Measurements from ENCODE around the gene GPAT2. TPM values are rescaled to one million over a fixed set of nuclear protein-coding genes. Genes with fewer than 3 reads are reported as not detected.
"Not testable (repeated sequence)": the region's sequence is repeated elsewhere in the genome, so short reads cannot be mapped to it uniquely, and the experiment has no call there.

GPAT2 gene
- total RNA-seq, 1 donor from 2014 or later = 1.6 TPM

- DNase-seq = not testable (repeated sequence)
Observed at GRCh38 chr2:96064047-96064675, 29.4 kb upstream of the GPAT2 start.

DNA sequence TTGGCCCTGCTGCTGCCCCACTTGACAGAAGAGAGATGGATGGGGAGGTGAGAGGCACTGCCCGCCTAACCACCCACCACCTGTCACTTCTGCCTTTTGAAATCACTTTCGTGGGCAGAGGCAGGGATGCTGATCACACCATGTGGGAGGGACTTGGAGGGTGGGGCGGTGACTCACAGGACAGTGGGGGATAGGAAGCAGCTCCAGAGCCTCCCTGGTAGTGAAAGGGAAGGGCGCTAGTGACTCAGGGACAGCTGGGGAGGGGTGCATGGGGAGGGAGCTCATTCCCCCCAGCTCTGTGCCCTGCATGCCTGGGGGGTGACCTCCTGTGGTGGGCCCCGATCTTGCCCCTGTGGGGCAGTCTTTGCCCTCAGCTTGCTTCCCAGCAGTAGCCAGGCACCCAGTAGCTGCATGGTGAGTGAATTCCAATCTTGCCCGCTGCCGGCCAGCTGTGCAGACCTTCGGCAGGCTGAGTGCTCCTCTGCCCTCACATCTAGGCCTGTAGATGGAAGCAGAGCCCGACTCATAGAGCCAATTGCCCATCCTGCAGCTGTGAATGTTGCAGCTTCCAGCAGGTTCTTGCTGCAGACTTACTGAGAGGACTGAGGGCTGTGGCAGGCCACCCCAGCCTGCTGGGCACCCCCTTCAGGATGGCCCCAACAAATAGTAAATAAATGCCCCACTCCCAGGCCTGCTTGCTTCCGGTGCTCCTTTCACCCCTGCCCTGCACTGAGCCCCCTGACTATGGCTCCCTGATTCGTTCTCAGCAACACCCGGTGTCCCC, 28.6 kb upstream of the GPAT2 start:
- not testable (repeated sequence) for DNase-seq

- DNase-seq = not testable (repeated sequence)
Observed at GRCh38 chr2:96062483-96062882, 27.8 kb upstream of the GPAT2 start.

DNA sequence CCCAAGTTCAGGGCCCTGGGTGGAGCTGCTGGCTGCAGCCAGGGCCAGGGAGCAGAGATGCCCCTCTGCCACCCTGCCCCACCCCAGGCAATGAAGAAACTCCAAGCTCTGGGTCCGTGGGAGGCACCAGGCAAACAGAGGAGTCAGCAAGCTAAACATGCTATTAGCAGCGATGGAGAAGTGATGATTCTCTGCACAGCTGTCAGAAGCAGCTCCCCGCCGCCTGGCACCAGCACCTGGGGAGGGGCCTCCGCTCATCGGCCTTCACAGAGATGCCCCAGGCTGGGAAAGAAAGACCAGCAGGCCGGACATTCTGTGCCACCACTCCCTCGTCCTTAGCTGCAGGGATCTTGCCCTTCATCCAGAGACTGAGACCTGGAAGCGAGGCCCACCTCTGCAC, 27.2 kb upstream of the GPAT2 start:
- not testable (repeated sequence) for DNase-seq

GRCh38 chr2:96061197-96061817, 26.6 kb upstream of the GPAT2 start:
- DNase-seq = not testable (repeated sequence)

GRCh38 chr2:96060325-96060724, 25.6 kb upstream of the GPAT2 start:
- not testable (repeated sequence) for DNase-seq

GRCh38 chr2:96059443-96059842, 24.7 kb upstream of the GPAT2 start:
- DNase-seq = not testable (repeated sequence)

DNA sequence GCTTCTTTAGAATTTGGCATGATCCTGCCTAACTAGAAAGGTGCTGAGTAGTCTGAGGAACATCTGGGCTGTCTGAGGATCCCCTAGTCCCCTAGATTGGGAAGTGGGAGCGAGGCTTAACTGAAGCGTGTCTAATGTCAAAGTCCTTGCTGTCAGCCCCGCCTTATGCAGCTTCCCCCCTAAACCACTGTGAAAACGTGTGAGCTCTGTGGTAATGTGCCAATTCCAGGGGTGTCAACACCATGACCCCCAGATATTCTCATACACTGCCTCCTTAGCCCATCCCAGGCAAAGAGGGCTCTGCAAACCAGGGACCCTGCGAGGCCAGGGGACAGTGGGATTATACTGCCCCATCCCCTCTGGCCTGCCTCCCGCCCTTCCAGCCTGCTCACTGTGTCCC, 21.1 kb upstream of the GPAT2 start:
- not testable (repeated sequence) for DNase-seq

DNA sequence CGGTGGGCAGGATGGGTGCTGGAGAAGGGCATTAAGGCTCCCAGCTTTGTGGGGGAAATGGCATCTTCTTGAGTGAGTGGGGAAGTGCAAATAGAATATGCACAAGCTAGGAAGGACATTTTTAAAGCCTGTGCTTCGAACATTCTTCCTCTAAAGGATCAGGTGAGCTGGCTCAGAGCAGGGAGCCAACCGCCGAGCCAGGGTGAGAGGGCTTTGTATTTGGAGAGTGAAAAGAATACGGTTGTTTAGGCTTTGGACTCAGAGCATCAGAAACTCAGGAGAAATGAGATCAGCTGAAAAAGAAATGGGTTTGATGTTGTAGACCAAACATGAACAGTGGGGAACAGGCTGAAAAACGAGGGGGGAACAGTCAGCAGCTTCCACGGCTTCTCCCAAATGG, 19.8 kb upstream of the GPAT2 start:
- not testable (repeated sequence) for DNase-seq

DNA sequence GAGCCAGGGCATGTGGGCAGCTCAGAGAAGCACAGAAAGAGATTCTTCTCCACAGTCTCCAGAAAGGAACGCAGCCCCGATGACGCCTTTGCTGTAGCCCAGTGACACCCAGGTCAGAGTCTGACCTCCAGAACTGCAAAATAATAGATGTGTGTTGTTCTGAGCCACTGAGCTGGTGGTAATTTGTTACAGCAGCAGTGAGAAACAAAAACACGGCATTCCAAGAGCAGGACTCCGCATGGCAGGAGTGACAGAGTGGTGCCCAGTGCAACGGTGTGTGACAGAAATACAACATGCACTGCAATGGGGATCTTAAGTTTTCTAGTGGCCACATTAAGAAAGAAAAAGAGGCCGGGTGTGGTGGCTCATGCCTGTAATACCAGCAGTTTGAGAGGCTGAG, 18.7 kb upstream of the GPAT2 start:
- not testable (repeated sequence) for DNase-seq

DNA sequence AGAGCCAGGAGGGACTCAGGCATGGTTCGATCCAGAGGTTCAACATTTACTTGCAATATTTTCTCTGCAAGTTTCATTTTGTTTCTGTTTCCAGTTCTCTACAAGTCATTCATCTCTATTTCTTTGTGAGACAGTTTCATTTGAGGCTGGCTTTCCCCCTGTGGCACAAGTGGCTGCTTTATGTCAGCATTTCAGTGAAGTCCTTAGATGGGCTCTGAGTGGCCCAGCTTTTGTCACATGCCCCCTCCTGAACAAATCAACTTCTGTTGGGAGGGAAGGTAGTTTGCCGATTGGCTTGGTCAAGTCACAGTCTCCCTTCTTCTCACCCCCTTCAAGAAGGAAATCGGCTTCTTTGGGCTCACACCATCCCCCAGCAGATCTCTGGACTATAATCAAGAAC, 17.9 kb upstream of the GPAT2 start:
- DNase-seq = not testable (repeated sequence)

DNA sequence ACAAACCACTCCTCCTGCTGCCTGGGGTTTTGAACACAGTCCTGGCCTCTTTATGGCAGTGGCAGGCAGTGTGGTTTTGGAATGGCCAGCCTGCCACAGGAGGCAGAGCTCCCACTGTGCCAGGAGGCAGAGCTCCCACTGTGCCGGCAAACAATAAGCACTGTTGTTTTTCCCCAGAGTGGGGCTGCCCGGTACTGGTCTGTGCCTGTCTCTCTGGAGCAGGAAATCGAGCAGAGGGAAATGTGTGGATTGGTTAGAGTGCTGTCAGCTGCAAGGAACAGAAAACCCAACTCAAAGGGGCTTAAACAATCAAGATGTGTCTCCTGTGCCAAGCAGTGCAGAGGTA, 15.2 kb upstream of the GPAT2 start:
- not testable (repeated sequence) for DNase-seq

- not testable (repeated sequence) for DNase-seq
Observed at GRCh38 chr2:96049049-96049916, 14.6 kb upstream of the GPAT2 start.

DNA sequence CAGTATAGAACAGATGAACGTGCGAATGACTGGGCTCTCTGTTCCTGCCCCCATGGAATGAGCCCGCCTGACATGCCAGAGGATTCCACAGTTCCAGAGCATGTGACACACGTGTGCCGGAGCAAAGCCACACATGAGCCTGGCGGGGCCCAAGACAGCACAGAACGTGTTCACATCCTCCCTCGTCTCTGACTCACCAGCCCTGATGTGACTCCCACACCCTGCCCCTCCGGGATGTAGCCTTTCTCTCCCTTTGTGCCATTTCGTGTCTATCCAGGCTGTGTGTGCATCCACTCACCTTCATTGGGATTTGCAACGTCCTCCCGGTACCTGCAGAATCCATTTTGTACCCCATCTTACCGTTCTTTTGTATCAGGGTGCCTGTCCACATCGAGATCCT, 838 bp upstream of the GPAT2 start:
- not testable (repeated sequence) for DNase-seq

- not testable (repeated sequence) for DNase-seq
Observed at GRCh38 chr2:96033997-96034396, 719 bp downstream of the GPAT2 start.

GRCh38 chr2:96027725-96028325, 6.9 kb downstream of the GPAT2 start:
- DNase-seq = not testable (repeated sequence)

DNA sequence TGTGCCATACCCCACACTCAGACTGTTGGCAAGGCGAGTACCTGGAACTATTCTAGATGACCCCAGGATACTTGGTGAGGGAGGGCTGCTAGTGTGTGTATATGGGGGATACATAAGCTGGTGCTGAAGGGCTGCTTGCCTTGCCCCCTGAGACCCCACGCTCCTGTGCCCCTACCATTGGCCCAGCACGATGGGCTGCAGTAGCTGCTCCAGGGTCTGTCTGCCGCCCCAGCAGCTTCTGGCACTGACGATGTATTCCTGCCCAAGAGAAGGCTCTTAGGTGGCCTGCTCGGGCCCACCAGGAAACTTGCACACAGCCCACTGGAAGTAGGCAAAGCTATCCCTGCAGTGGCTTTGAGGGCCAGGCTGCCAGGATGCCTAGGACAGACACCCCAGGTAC, 9.0 kb downstream of the GPAT2 start:
- DNase-seq = not testable (repeated sequence)

DNA sequence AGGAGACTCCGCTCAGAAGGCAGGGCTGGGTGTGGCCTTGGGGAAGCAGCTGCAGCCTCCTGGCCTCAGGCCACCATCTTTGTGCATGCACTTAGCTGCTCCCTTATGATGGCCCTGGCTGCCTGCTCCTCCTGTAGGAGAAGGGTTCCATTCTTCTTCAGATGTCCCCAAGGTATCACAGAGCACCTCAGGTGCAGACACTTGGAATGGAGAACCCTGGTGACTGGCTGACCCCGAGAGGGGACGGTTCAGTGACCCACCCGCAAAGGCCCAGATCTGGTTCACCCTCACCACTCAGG, 9.6 kb downstream of the GPAT2 start:
- no peak for DNase-seq

GRCh38 chr2:96024336-96025193, 10.2 kb downstream of the GPAT2 start:
- no peak for DNase-seq

DNA sequence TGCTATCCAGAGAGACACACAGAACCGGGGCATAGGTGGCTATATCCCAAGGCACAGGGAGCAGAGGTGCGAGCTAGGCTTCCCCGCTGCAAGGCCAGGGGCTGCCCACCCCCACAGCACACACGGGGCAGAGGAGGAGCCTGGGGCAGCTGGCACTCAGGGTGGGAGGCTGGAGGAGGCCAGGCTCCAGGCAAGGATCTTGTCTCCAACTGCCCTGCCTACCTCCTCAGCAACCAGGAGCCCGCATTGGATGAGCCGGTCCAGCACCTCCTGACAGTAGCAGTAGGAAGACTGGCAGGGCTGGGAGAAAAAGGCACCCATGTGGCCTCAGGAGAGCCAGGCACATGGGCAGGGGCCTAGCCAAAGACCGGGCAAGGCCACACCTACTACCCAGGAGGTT, 11.0 kb downstream of the GPAT2 start:
- not testable (repeated sequence) for DNase-seq

All from occipital lobe (tissue), 2 donors.